GM23338 (cell line): ENCODE measurements around the gene FAR1. TPM values are rescaled to one million over a fixed set of nuclear protein-coding genes. Genes with fewer than 3 reads are reported as not detected.

Experiments used
- ATAC-seq: fragments of 200-7000 bp; cut with Tn5 transposase; 3 replicates; pipeline ENCODE4 v1.9.1; 2020
- DNase-seq: peaks from one replicate; pipeline ENCODE4 v3.0.0-alpha.2; 2015; ENCODE audit warnings: low spot score
- H2AFZ ChIP-seq: fragments of 200-600 bp; sonication (generic); 2 replicates; pipeline ENCODE4 v1.8.0; 2016; ENCODE audit warnings: antibody characterized with exemption, mild to moderate bottlenecking, moderate library complexity
- H3F3A ChIP-seq: fragments of 200-600 bp; sonication (generic); replicated peaks from 2 replicates; pipeline ENCODE4 v1.8.0; 2017; ENCODE audit warnings: antibody characterized with exemption, mixed run types, low read depth
- H3K27ac ChIP-seq: fragments of 200-600 bp; sonication (generic); 2 replicates; pipeline ENCODE4 v1.6.1; 2016; ENCODE audit warnings: low read depth
- H3K27me3 ChIP-seq: fragments of 200-600 bp; sonication (generic); 2 replicates; pipeline ENCODE4 v1.8.0; 2016; ENCODE audit warnings: mild to moderate bottlenecking, mixed run types, moderate library complexity; ENCODE audit not compliant: insufficient read depth
- H3K36me3 ChIP-seq: fragments of 200-600 bp; sonication (generic); 2 replicates; pipeline ENCODE4 v1.8.0; 2016; ENCODE audit warnings: mild to moderate bottlenecking; ENCODE audit not compliant: insufficient read depth
- H3K4me1 ChIP-seq: fragments of 200-600 bp; sonication (generic); 2 replicates; pipeline ENCODE4 v1.8.0; 2016; ENCODE audit warnings: mild to moderate bottlenecking, moderate library complexity; ENCODE audit not compliant: insufficient read depth
- H3K4me2 ChIP-seq: fragments of 200-600 bp; sonication (generic); 2 replicates; pipeline ENCODE4 v1.7.1; 2017; ENCODE audit warnings: mixed run types
- H3K4me3 ChIP-seq: fragments of 200-600 bp; sonication (generic); 2 replicates; pipeline ENCODE4 v1.6.1; 2016; ENCODE audit warnings: mixed run types
- H3K79me2 ChIP-seq: fragments of 200-600 bp; sonication (generic); replicated peaks from 2 replicates; pipeline ENCODE4 v1.8.0; 2017; ENCODE audit warnings: mild to moderate bottlenecking; ENCODE audit not compliant: insufficient read depth
- H3K9me2 ChIP-seq: fragments of 200-600 bp; sonication (generic); 2 replicates; pipeline ENCODE4 v1.8.0; 2017; ENCODE audit not compliant: insufficient read depth
- H4K20me1 ChIP-seq: fragments of 200-600 bp; sonication (generic); replicated peaks from 2 replicates; pipeline ENCODE4 v1.8.0; 2017; ENCODE audit warnings: mild to moderate bottlenecking; ENCODE audit not compliant: insufficient read depth
- H3K27ac Mint-ChIP-seq: 2 replicates; pipeline ENCODE4 v1.8.0; 2020; ENCODE audit warnings: inconsistent platforms, mild to moderate bottlenecking, moderate library complexity, mixed read lengths
- H3K27me3 Mint-ChIP-seq: 3 replicates; pipeline ENCODE4 v1.8.0; 2022; ENCODE audit warnings: low read depth, mild to moderate bottlenecking, moderate library complexity, mixed read lengths, inconsistent platforms; ENCODE audit not compliant: insufficient read depth, poor library complexity
- H3K36me3 Mint-ChIP-seq: 3 replicates; pipeline ENCODE4 v1.8.0; 2021; ENCODE audit warnings: low read depth, mild to moderate bottlenecking, inconsistent platforms, moderate library complexity, mixed read lengths
- H3K4me1 Mint-ChIP-seq: 3 replicates; pipeline ENCODE4 v1.8.0; 2020; ENCODE audit warnings: mild to moderate bottlenecking, inconsistent platforms, mixed read lengths
- H3K4me3 Mint-ChIP-seq: 3 replicates; pipeline ENCODE4 v1.8.0; 2021; ENCODE audit warnings: moderate library complexity, mild to moderate bottlenecking, inconsistent platforms, mixed read lengths
- H3K9me3 Mint-ChIP-seq: 3 replicates; pipeline ENCODE4 v1.8.0; 2020; ENCODE audit warnings: moderate library complexity, mild to moderate bottlenecking, inconsistent platforms, mixed read lengths
- CREB1 ChIP-seq: fragments of 250-450 bp; sonication (Bioruptor Pico); IDR thresholded peaks from 2 replicates; pipeline ENCODE4 v1.5.0; 2020; ENCODE audit warnings: low read depth, mild to moderate bottlenecking, moderate library complexity
- EZH2 ChIP-seq: fragments of 200-600 bp; sonication (generic); IDR thresholded peaks from one replicate; pipeline ENCODE4 v1.8.0; 2017; ENCODE audit warnings: antibody characterized with exemption, mild to moderate bottlenecking, low read depth; ENCODE audit not compliant: unreplicated experiment
- NANOG ChIP-seq: IDR thresholded peaks from 2 replicates; pipeline ENCODE4 v1.6.1; 2016; ENCODE audit warnings: antibody characterized with exemption, borderline replicate concordance
- ZNF114 ChIP-seq: fragments of 250-450 bp; sonication (Bioruptor Pico); IDR thresholded peaks from 2 replicates; pipeline ENCODE4 v1.5.0; 2020; ENCODE audit warnings: mild to moderate bottlenecking, moderate library complexity
- ZNF331 ChIP-seq: fragments of 250-450 bp; sonication (Bioruptor Pico); IDR thresholded peaks from 2 replicates; pipeline ENCODE4 v1.5.0; 2020; ENCODE audit warnings: low read depth, mild to moderate bottlenecking, moderate library complexity
- polyA plus RNA-seq: library from polyadenylated mRNA; unstranded; fragments of >200 nt; fragmentation: Nextera tagmentation; extraction: Ambion mirVana; gene quantifications from 2 replicates; pipeline ENCODE4 v1.2.1, GENCODE V29; 2016
- total RNA-seq: library from RNA; depleted of rRNA; stranded (reverse); fragments of >200 nt; shearing (Covaris generic); gene quantifications from 2 replicates; pipeline ENCODE4 v1.2.3, GENCODE V29; 2014
- TF ChIP-seq, protein P1 (sequence below), 2 experiments: fragments of 200-600 bp in 1 of 2; sonication (generic) in 1 of 2; conservative IDR thresholded peaks; 2 replicates each; pipeline versions ENCODE4 v1.5.1 to v1.6.1; 2016 to 2017; ENCODE audit warnings: antibody characterized with exemption in 2 of 2, low read depth in 2 of 2, mild to moderate bottlenecking in 2 of 2, moderate library complexity in 1 of 2
- TF ChIP-seq, protein P2 (sequence below): IDR thresholded peaks from one replicate; pipeline ENCODE4 v1.6.1; 2018; ENCODE audit warnings: antibody characterized with exemption; ENCODE audit not compliant: unreplicated experiment
- TF ChIP-seq, protein P3 (sequence below): IDR thresholded peaks from 2 replicates; pipeline ENCODE4 v1.6.1; 2016; ENCODE audit warnings: antibody characterized with exemption

FAR1 gene
- total and polyA plus RNA-seq, 2 experiments from 2014 or later: 27.3 to 79.5 TPM

DNA sequence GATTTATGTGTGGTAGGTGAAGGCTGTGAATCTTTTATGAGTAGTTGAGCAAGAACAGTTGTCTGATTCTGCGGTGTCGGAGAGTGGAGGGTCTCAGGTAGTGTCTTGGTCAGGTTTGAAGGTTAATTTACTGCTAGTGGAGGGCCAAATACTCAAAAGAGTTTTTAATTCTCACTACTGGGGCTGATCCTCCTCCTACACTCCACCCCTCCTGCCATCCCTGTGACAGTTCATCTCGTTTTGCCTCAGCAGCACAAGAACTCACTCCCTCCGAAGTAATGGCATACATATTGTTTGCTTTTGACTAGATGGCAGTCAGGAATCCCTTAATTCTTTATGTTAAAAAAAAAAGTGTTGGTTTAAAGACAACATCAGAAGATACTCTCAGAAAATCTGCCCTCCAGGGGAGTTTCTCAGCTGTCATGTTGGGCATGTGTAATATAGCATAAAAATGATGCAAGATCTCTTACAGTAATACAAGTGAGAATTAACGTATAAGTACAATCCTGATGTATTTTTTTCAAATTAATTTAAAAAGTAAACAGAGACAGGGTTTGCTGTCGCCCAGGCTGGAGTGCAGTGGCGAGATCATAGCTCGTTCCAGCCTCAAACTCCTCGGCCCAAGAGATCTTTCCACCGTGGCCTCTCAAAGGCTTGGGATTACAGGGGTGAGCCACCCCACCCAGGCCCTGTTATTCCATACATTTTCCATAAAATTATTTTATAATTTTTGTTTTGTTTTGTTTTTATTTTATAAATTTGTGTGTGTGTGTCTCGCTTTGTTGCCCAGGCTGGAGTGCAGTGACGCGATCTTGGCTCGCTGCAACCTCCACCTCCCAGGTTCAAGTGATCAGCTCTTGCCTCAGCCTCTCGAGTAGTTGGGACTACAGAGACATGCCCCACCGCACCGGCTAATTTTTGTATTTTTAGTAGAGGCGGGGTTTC, 1.3 kb downstream of the FAR1 start:
- TF ChIP-seq CREB1: no peak
- no peak for TF ChIP-seq ZNF114 (CRISPR knock-in tag)
- TF ChIP-seq ZNF331: no peak
- TF ChIP-seq EZH2: no peak
- TF ChIP-seq, protein P1, sequence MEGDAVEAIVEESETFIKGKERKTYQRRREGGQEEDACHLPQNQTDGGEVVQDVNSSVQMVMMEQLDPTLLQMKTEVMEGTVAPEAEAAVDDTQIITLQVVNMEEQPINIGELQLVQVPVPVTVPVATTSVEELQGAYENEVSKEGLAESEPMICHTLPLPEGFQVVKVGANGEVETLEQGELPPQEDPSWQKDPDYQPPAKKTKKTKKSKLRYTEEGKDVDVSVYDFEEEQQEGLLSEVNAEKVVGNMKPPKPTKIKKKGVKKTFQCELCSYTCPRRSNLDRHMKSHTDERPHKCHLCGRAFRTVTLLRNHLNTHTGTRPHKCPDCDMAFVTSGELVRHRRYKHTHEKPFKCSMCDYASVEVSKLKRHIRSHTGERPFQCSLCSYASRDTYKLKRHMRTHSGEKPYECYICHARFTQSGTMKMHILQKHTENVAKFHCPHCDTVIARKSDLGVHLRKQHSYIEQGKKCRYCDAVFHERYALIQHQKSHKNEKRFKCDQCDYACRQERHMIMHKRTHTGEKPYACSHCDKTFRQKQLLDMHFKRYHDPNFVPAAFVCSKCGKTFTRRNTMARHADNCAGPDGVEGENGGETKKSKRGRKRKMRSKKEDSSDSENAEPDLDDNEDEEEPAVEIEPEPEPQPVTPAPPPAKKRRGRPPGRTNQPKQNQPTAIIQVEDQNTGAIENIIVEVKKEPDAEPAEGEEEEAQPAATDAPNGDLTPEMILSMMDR (conservative IDR thresholded peaks at IDR 0.05; ENCODE audit: low read depth in 2 of 2): no peak
- no peaks in the 10 kb centered on the region for H3K27me3 Mint-ChIP-seq
- peaks cover 4% of the 10 kb centered on the region; the same call in 1 of the 3 replicates for H3K36me3 Mint-ChIP-seq
- H3K79me2 ChIP-seq: peaks cover 60% of the 10 kb centered on the region
- DNase-seq: no peak
- H4K20me1 ChIP-seq: peaks cover 36% of the 10 kb centered on the region
- H3K4me2 ChIP-seq: peak overlapping the region; percentile 91
- H3K4me1 ChIP-seq: peaks cover 37% of the 10 kb centered on the region
- H3K9me3 Mint-ChIP-seq: no peaks in the 10 kb centered on the region
- H3K27ac Mint-ChIP-seq: peak overlapping the region; percentile 88; the same call in 1 of the 2 replicates
- no peak overlapping the region for H3K27ac ChIP-seq
- H3K4me3 Mint-ChIP-seq: peak overlapping the region; percentile 91
- H3K27me3 ChIP-seq: no peaks in the 10 kb centered on the region; the same call in 1 of the 2 replicates
- no peaks in the 10 kb centered on the region for H3K36me3 ChIP-seq
- no peak for ATAC-seq
- peaks cover 34% of the 10 kb centered on the region for H3K4me1 Mint-ChIP-seq
- no peaks in the 10 kb centered on the region for H3K9me2 ChIP-seq
- H2AFZ ChIP-seq: no peak overlapping the region
- H3F3A ChIP-seq: no peaks in the 10 kb centered on the region
- peak overlapping the region; percentile 85 for H3K4me3 ChIP-seq

DNA sequence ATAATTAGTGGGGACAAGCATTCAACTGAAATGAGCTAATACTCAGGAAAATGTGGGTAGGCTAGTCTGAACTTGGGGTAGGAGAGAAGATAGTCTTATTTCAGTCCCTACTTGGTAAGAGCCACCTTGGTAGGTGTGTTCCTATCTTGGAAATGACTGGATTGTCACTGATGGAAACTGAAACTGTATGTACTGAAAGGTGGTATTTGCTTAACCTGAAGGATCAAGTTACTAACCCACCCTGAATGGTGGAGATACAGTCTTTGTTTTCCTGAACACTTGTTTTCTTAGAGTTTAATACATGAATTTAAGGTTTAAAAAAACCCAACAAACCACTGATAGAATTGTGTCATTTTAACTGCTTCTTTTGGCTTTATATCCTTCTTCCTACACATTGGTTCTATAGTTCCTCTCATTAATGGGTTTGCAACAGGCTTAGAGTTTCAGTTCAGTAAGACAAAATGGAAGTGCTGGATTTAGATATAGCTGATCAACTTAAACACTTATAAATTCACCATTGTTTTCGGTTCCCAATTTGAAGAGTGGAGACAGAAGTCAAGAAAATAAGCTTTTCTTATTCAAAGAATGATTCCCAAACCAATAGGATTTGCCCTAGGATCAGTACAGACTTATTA, 4.2 kb downstream of the FAR1 start:
- H3K9me3 Mint-ChIP-seq: no peaks in the 10 kb centered on the region
- Histone ChIP-seq H3K4me3 (no peak overlapping the region), H3K4me1 (peaks cover 46% of the 10 kb centered on the region), H4K20me1 (peaks cover 58% of the 10 kb centered on the region), H3K36me3 (no peaks in the 10 kb centered on the region), H3K79me2 (peaks cover 89% of the 10 kb centered on the region), H3K9me2 (no peaks in the 10 kb centered on the region), H3F3A (no peaks in the 10 kb centered on the region), H3K27ac (no peak overlapping the region), H2AFZ (no peak overlapping the region), H3K4me2 (peak overlapping the region; percentile 34; the same call in 1 of the 2 replicates), H3K27me3 (no peaks in the 10 kb centered on the region)
- peaks cover 4% of the 10 kb centered on the region; the same call in 1 of the 3 replicates for H3K36me3 Mint-ChIP-seq
- peaks cover 48% of the 10 kb centered on the region for H3K4me1 Mint-ChIP-seq
- peak; percentile 26 for DNase-seq
- H3K27me3 Mint-ChIP-seq: no peaks in the 10 kb centered on the region
- 0 out of 2 replicates have a peak overlapping the region, but pooled peaks have one; percentile 11 for H3K27ac Mint-ChIP-seq
- peak overlapping the region; percentile 4; the same call in 1 of the 3 replicates for H3K4me3 Mint-ChIP-seq
- no peak for ATAC-seq
- TF ChIP-seq, protein P2, sequence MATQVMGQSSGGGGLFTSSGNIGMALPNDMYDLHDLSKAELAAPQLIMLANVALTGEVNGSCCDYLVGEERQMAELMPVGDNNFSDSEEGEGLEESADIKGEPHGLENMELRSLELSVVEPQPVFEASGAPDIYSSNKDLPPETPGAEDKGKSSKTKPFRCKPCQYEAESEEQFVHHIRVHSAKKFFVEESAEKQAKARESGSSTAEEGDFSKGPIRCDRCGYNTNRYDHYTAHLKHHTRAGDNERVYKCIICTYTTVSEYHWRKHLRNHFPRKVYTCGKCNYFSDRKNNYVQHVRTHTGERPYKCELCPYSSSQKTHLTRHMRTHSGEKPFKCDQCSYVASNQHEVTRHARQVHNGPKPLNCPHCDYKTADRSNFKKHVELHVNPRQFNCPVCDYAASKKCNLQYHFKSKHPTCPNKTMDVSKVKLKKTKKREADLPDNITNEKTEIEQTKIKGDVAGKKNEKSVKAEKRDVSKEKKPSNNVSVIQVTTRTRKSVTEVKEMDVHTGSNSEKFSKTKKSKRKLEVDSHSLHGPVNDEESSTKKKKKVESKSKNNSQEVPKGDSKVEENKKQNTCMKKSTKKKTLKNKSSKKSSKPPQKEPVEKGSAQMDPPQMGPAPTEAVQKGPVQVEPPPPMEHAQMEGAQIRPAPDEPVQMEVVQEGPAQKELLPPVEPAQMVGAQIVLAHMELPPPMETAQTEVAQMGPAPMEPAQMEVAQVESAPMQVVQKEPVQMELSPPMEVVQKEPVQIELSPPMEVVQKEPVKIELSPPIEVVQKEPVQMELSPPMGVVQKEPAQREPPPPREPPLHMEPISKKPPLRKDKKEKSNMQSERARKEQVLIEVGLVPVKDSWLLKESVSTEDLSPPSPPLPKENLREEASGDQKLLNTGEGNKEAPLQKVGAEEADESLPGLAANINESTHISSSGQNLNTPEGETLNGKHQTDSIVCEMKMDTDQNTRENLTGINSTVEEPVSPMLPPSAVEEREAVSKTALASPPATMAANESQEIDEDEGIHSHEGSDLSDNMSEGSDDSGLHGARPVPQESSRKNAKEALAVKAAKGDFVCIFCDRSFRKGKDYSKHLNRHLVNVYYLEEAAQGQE: no peak
- TF ChIP-seq, protein P3, sequence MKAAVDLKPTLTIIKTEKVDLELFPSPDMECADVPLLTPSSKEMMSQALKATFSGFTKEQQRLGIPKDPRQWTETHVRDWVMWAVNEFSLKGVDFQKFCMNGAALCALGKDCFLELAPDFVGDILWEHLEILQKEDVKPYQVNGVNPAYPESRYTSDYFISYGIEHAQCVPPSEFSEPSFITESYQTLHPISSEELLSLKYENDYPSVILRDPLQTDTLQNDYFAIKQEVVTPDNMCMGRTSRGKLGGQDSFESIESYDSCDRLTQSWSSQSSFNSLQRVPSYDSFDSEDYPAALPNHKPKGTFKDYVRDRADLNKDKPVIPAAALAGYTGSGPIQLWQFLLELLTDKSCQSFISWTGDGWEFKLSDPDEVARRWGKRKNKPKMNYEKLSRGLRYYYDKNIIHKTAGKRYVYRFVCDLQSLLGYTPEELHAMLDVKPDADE: no peak
- TF ChIP-seq NANOG: no peak
